Tibial artery (tissue), 4 donors: ENCODE measurements around the gene TMEM233.

Experiments used
- DNase-seq, 2 donors: peaks; one replicate each; pipeline ENCODE4 v3.0.0-alpha.2; 2019
- H3K27ac ChIP-seq, 2 donors: fragments of 200-600 bp; sonication (generic) in 1 of 2; 1 replicate in 1 of 2; 2 replicates in 1 of 2; pipeline ENCODE4 v1.5.1; 2018 to 2019; ENCODE audit warnings: mild to moderate bottlenecking in 1 of 2
- H3K27me3 ChIP-seq, 2 donors: fragments of 200-600 bp; sonication (generic) in 1 of 2; one replicate each; pipeline versions ENCODE4 v1.5.1 to v1.6.0; 2016 to 2019
- H3K36me3 ChIP-seq, 3 donors: fragments of 200-600 bp; sonication (generic) in 2 of 3; one replicate each; pipeline ENCODE4 v1.5.1; 2016 to 2019; ENCODE audit warnings: mild to moderate bottlenecking in 2 of 3
- H3K4me1 ChIP-seq, 4 donors: fragments of 200-600 bp; sonication (generic) in 2 of 4; 1 replicate in 3 of 4; 2 replicates in 1 of 4; pipeline ENCODE4 v1.5.1; 2016 to 2019
- H3K4me3 ChIP-seq, 2 donors: fragments of 200-600 bp; sonication (generic) in 1 of 2; 1 replicate in 1 of 2; 2 replicates in 1 of 2; pipeline ENCODE4 v1.5.1; 2018 to 2019; ENCODE audit warnings: mild to moderate bottlenecking in 2 of 2
- H3K9me3 ChIP-seq, 3 donors: fragments of 200-600 bp; sonication (generic) in 1 of 3; one replicate each; pipeline ENCODE4 v1.5.1; 2016 to 2019
- intact Hi-C: fragments of 100-400 bp; cut with DNase I; formaldehyde crosslinking; loops from one replicate; pipeline ENCODE4 v1.15.0; 2023; ENCODE audit warnings: low total_unique reads
- TF ChIP-seq, protein P1 (sequence below), 2 experiments: fragments of 200-600 bp in 1 of 2; fragments of 450-650 bp in 1 of 2; IDR thresholded peaks; one replicate each; pipeline ENCODE4 v1.5.1; 2017 to 2019; ENCODE audit warnings: antibody characterized with exemption in 2 of 2, mild to moderate bottlenecking in 1 of 2, moderate library complexity in 1 of 2

TMEM233 gene

DNA sequence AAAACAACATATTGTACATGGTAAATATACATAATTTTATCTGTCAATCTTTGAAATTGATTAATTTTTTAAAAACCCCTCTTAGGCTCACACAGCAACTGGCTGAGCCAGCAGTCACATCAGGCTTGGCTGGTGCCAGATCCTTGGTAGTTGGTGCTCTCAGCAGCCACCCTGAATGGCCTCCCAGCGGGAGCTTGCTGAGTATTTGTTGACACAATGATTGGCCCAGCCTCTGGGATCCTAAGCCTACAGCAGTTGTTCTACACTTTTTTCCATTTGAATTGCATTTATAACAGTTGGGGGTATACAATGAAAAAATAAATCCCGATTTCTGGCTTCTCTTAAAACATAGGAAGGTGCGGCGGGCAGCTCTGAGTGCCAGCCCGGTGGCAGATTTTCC lies 85.5 kb downstream of the TMEM233 start:
- Histone ChIP-seq H3K36me3 (peaks cover 56 to 79% (median 72%) of the 10 kb centered on the region in 3 donors), H3K4me3 (no peak overlapping the region), H3K27me3 (no peaks in the 10 kb centered on the region), H3K9me3 (no peaks in the 10 kb centered on the region), H3K27ac (no peak overlapping the region), H3K4me1 (no peaks in the 10 kb centered on the region)
- DNase-seq, result no peak
- intact Hi-C loops, result no loop called here
- TF ChIP-seq, protein P1, sequence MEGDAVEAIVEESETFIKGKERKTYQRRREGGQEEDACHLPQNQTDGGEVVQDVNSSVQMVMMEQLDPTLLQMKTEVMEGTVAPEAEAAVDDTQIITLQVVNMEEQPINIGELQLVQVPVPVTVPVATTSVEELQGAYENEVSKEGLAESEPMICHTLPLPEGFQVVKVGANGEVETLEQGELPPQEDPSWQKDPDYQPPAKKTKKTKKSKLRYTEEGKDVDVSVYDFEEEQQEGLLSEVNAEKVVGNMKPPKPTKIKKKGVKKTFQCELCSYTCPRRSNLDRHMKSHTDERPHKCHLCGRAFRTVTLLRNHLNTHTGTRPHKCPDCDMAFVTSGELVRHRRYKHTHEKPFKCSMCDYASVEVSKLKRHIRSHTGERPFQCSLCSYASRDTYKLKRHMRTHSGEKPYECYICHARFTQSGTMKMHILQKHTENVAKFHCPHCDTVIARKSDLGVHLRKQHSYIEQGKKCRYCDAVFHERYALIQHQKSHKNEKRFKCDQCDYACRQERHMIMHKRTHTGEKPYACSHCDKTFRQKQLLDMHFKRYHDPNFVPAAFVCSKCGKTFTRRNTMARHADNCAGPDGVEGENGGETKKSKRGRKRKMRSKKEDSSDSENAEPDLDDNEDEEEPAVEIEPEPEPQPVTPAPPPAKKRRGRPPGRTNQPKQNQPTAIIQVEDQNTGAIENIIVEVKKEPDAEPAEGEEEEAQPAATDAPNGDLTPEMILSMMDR (IDR thresholded peaks at IDR 0.05), result no peak

- Histone ChIP-seq H3K36me3 (peaks cover 53 to 75% (median 69%) of the 10 kb centered on the region in 3 donors), H3K4me1 (no peaks in the 10 kb centered on the region), H3K27ac (no peak overlapping the region), H3K9me3 (no peaks in the 10 kb centered on the region), H3K4me3 (no peak overlapping the region), H3K27me3 (no peaks in the 10 kb centered on the region)
- DNase-seq, result no peak
- TF ChIP-seq, protein P1 (IDR thresholded peaks at IDR 0.05), result no peak
- intact Hi-C loops, result no loop called here
Measured at GRCh38 chr12:119679490-119679889, 85.9 kb downstream of the TMEM233 start.

- Histone ChIP-seq H3K27ac (no peak overlapping the region), H3K36me3 (peaks cover 42 to 59% (median 53%) of the 10 kb centered on the region in 3 donors), H3K4me1 (no peaks in the 10 kb centered on the region), H3K4me3 (no peak overlapping the region), H3K27me3 (no peaks in the 10 kb centered on the region), H3K9me3 (no peaks in the 10 kb centered on the region)
- TF ChIP-seq, protein P1 (IDR thresholded peaks at IDR 0.05), result no peak
- no peak for DNase-seq
- intact Hi-C loops, result no loop called here
Measured at GRCh38 chr12:119681111-119681510, 87.5 kb downstream of the TMEM233 start.

GRCh38 chr12:119681728-119682638 lies 88.4 kb downstream of the TMEM233 start:
- H3K27ac ChIP-seq, result no peak overlapping the region
- peaks cover 34 to 50% (median 45%) of the 10 kb centered on the region in 3 donors for H3K36me3 ChIP-seq
- DNase-seq, result no peak
- no peaks in the 10 kb centered on the region for H3K9me3 ChIP-seq
- no peak overlapping the region for H3K4me3 ChIP-seq
- H3K27me3 ChIP-seq, result no peaks in the 10 kb centered on the region
- intact Hi-C loops, result no loop called here
- H3K4me1 ChIP-seq, result no peaks in the 10 kb centered on the region
- TF ChIP-seq, protein P1 (IDR thresholded peaks at IDR 0.05), result no peak

DNA sequence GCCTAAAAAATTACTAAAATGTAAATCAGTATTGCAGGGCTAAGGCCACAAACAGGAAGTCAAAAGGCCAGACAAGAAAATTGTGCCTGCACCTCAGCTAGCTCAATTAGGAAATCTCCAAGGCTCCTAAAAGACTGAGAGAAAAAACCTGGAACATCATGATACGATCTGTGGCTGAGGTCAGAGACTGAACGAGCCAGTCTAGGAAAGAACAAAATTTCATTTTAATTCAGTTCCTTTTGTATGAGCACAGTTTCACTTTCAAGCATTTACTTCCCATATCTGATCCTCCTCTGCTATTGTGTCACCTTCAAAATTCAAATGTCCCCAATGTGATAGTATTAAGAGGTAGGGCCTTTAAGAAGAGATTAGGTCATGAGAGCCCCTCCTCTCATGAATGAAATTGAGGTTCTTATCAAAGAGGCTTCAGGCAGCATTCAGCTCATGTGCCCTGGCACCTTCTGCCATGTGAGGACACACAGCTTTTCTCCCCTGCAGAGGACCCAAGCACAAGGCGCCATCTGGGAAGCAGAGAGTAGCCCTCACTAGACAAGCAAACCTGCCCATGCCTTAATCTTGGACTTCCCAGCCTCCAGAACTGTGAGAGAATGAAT lies 89.2 kb downstream of the TMEM233 start:
- intact Hi-C loops, result no loop called here
- no peak for DNase-seq
- Histone ChIP-seq H3K9me3 (no peaks in the 10 kb centered on the region), H3K4me3 (no peak overlapping the region), H3K27me3 (no peaks in the 10 kb centered on the region), H3K36me3 (peaks cover 29 to 42% (median 37%) of the 10 kb centered on the region in 3 donors), H3K4me1 (no peaks in the 10 kb centered on the region), H3K27ac (no peak overlapping the region)
- TF ChIP-seq, protein P1 (IDR thresholded peaks at IDR 0.05), result no peak
